B cell (primary cell): ENCODE data around the gene PHLPP1. TPM values are rescaled to one million over a fixed set of nuclear protein-coding genes. Genes with fewer than 3 reads are reported as not detected.

Source experiments
- ATAC-seq: fragments of 200-7000 bp; cut with Tn5 transposase; one replicate; pipeline ENCODE4 v1.10.0; 2021; ENCODE audit warnings: low read depth, mild to moderate bottlenecking, moderate number of reproducible peaks, moderate library complexity
- CTCF ChIA-PET: fragments of 350-600 bp; sonication (Branson Sonifier 250); formaldehyde crosslinking; loops from one replicate; lab custom pipeline; 2021; ENCODE audit warnings: antibody characterized with exemption, inconsistent platforms; lab: Charles Lee
- POLR2A ChIA-PET: fragments of 350-600 bp; sonication (Branson Sonifier 250); formaldehyde crosslinking; loops from one replicate; lab custom pipeline; 2021; ENCODE audit warnings: antibody characterized with exemption; lab: Charles Lee
- DNase-seq: peaks from one replicate; pipeline ENCODE4 v3.0.0; 2013
- H2AFZ ChIP-seq: 2 replicates; pipeline ENCODE4 v1.6.1; 2012; ENCODE audit warnings: mild to moderate bottlenecking, low read depth, low read length; ENCODE audit not compliant: insufficient read depth, poor library complexity, severe bottlenecking
- H3K27ac ChIP-seq, 2 donors: 1 replicate in 1 of 2; 2 replicates in 1 of 2; pipeline ENCODE4 v1.5.1; 2012 to 2013; ENCODE audit warnings: low read length in 2 of 2, mild to moderate bottlenecking in 2 of 2, moderate library complexity in 1 of 2
- H3K27me3 ChIP-seq, 4 experiments: fragments of 200-600 bp in 1 of 4; sonication (generic) in 1 of 4; replicated peaks in 1 of 4; 1 replicate in 2 of 4; 2 replicates in 2 of 4; pipeline versions ENCODE4 v1.6.1 to v1.7.0; 2013 to 2016; ENCODE audit warnings: low read length in 3 of 4, mild to moderate bottlenecking in 2 of 4, mixed read lengths in 1 of 4, moderate library complexity in 1 of 4; ENCODE audit not compliant: insufficient read depth in 4 of 4, control insufficient read depth in 3 of 4; ENCODE audit errors: control extremely low read depth in 1 of 4
- H3K36me3 ChIP-seq, 2 experiments: replicated peaks in 1 of 2; 1 replicate in 1 of 2; 2 replicates in 1 of 2; pipeline versions ENCODE4 v1.6.1 to v1.7.1; 2013; ENCODE audit warnings: low read length in 1 of 2; ENCODE audit not compliant: insufficient read depth in 2 of 2, control insufficient read depth in 1 of 2; ENCODE audit errors: control extremely low read depth in 1 of 2, extremely low read depth in 1 of 2
- H3K4me1 ChIP-seq, 2 donors: fragments of 200-600 bp in 1 of 2; sonication (generic) in 1 of 2; 1 replicate in 1 of 2; 2 replicates in 1 of 2; pipeline versions ENCODE4 v1.5.1 to v1.6.1; 2013 to 2017; ENCODE audit warnings: low read length in 2 of 2; ENCODE audit not compliant: control insufficient read depth in 2 of 2, insufficient read depth in 2 of 2
- H3K4me2 ChIP-seq: replicated peaks from 2 replicates; pipeline ENCODE3; 2012; ENCODE audit warnings: mild to moderate bottlenecking, low read depth, low read length; ENCODE audit not compliant: poor library complexity, severe bottlenecking
- H3K4me3 ChIP-seq, 5 experiments: fragments of 200-600 bp in 1 of 5; sonication (generic) in 1 of 5; 1 replicate in 3 of 5; 2 replicates in 2 of 5; pipeline versions ENCODE4 v1.5.1 to v1.7.0; 2011 to 2016; ENCODE audit warnings: low read length in 4 of 5, mild to moderate bottlenecking in 4 of 5, low read depth in 2 of 5, control low read depth in 1 of 5, moderate library complexity in 1 of 5; ENCODE audit not compliant: insufficient read depth in 1 of 5; ENCODE audit errors: control extremely low read depth in 1 of 5, extremely low read depth in 1 of 5
- H3K79me2 ChIP-seq: fragments of 200-600 bp; sonication (generic); one replicate; pipeline ENCODE4 v1.6.0; 2016; ENCODE audit warnings: low read length; ENCODE audit not compliant: control insufficient read depth, insufficient read depth
- H3K9ac ChIP-seq: fragments of 200-600 bp; sonication (generic); 2 replicates; pipeline ENCODE4 v1.6.1; 2017; ENCODE audit warnings: mild to moderate bottlenecking, low read length, moderate library complexity
- H3K9me3 ChIP-seq, 3 donors: one replicate each; pipeline versions ENCODE4 v1.6.1 to v1.7.1; 2013; ENCODE audit warnings: low read length in 2 of 3; ENCODE audit not compliant: control insufficient read depth in 2 of 3, insufficient read depth in 1 of 3; ENCODE audit errors: control extremely low read depth in 1 of 3
- H4K20me1 ChIP-seq: 2 replicates; pipeline ENCODE4 v1.6.0; 2012; ENCODE audit warnings: mild to moderate bottlenecking, low read length; ENCODE audit not compliant: insufficient read depth, control insufficient read depth, poor library complexity, severe bottlenecking
- H3K27ac Mint-ChIP-seq: one replicate; pipeline ENCODE4 v1.8.0; 2021; ENCODE audit warnings: mixed read lengths
- H3K27me3 Mint-ChIP-seq: one replicate; pipeline ENCODE4 v1.8.0; 2021; ENCODE audit warnings: mixed read lengths
- H3K4me1 Mint-ChIP-seq: one replicate; pipeline ENCODE4 v1.8.0; 2021; ENCODE audit warnings: mixed read lengths
- H3K4me3 Mint-ChIP-seq: one replicate; pipeline ENCODE4 v1.8.0; 2021; ENCODE audit warnings: mixed read lengths
- H3K9me3 Mint-ChIP-seq: one replicate; pipeline ENCODE4 v1.8.0; 2022; ENCODE audit warnings: mixed read lengths; ENCODE audit not compliant: insufficient read depth
- CTCF ChIP-seq: fragments of 200-600 bp; IDR thresholded peaks from one replicate; pipeline ENCODE4 v1.8.0; 2022; ENCODE audit warnings: antibody characterized with exemption, mild to moderate bottlenecking
- EZH2 ChIP-seq: IDR thresholded peaks from 2 replicates; pipeline ENCODE4 v1.6.1; 2012; ENCODE audit warnings: borderline replicate concordance, low read depth, mild to moderate bottlenecking, moderate library complexity, low read length; ENCODE audit not compliant: insufficient read depth, poor library complexity, severe bottlenecking
- whole genome bisulfite sequencing: methylation state at CpG from one replicate; pipeline ENCODE4 v1.1.5; 2013; ENCODE audit warnings: missing lambda C conversion rate; ENCODE audit not compliant: insufficient coverage; 5-methylcytosine and 5-hydroxymethylcytosine counted together
- intact Hi-C: fragments of 100-400 bp; cut with micrococcal nuclease; formaldehyde crosslinking; loops from one replicate; pipeline ENCODE4 v1.10.0; 2022
- polyA plus RNA-seq: library from polyadenylated mRNA; depleted of rRNA; stranded (reverse); fragments of >200 nt; gene quantifications from 2 replicates; pipeline ENCODE4 v1.2.3, GENCODE V29; 2012
- total RNA-seq, 2 donors: library from RNA; stranded (reverse); fragments of 120-200 nt in 1 of 2; gene quantifications; 1 replicate in 1 of 2; 2 replicates in 1 of 2; pipeline versions ENCODE4 v1.2.3 to v1.2.4, GENCODE V29; 2013 to 2022

PHLPP1 gene
- total and polyA plus RNA-seq, 2 donors (not counting 1 experiment from before 2014, with no cell fraction given): 3.0 to 20.7 TPM

DNA sequence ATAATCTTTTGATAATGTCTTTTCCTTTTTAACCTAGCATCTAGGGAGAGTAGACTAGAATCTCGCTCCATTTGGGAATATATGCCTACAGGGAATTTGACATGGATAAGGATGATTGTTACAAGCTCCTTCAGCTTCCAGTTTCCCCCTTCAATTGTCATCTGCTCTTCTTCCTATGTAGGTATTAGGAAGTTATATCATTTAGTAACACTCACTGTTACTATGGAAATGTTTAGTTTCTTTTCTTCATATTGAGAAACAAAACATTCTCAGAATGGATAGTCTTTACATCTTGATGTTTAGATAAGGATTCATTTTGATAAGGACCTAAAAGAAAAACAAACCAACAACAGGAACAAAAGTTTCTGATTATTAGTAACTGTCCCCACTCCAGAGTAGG is 127.6 kb downstream of the PHLPP1 start:
- H3K36me3 ChIP-seq: no peaks in the 10 kb centered on the region
- no peak for TF ChIP-seq CTCF
- TF ChIP-seq EZH2: no peak
- no peak overlapping the region for H3K4me2 ChIP-seq
- H3K27me3 ChIP-seq: no peaks in the 10 kb centered on the region
- H3K79me2 ChIP-seq: no peaks in the 10 kb centered on the region
- H3K4me3 ChIP-seq: no peak overlapping the region
- ATAC-seq (no peak), DNase-seq (no peak)
- H3K9ac ChIP-seq: no peak overlapping the region
- WGBS: no CpG with 5 or more reads among the region's 1 CpG
- peaks cover 5 to 10% of the 10 kb centered on the region in 2 donors for H3K4me1 ChIP-seq
- Mint-ChIP-seq H3K4me1 (peaks cover 32% of the 10 kb centered on the region), H3K9me3 (no peaks in the 10 kb centered on the region), H3K27ac (no peak overlapping the region), H3K4me3 (no peak overlapping the region), H3K27me3 (no peaks in the 10 kb centered on the region)
- intact Hi-C loops: no loop called here
- H4K20me1 ChIP-seq: no peaks in the 10 kb centered on the region
- POLR2A ChIA-PET: no interaction called here
- no peak overlapping the region for H3K27ac ChIP-seq
- no peaks in the 10 kb centered on the region for H3K9me3 ChIP-seq
- CTCF ChIA-PET: no interaction called here
- H2AFZ ChIP-seq: no peak overlapping the region

DNA sequence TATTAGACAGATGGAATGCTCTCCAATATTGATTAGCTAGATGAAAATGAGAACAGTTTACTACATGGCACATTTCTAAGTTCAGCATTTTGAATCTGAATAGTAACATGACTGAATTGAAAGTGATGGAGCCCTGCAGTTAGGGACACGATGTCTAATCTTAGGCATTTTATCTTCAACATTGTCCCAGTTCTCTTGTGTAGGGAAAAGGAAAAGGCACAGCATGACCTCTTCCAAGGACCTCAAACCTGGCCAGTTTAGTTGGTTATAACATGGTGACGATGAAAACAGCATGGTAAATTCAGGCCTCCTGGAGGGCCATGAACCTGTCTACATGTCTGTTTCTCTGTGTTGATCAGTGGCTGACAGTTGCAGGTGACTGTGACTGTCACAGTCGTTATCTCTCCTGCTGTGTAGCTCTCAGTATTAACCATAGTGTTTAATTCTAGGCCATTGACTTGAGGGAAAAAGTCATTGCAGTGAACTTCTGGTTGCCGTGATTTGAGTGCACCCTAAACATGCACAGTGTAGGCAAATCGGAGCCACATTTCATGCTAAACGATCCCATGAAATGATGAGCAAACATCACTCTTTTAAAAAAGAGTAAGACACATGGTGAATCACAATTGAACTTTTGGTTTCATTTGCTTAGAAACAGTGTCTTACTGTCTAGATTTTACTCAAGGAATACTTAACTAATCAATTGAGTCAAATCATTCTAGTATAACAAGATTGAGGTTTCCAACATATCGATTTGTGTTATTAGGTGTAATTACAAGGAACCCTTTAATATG is 129.7 kb downstream of the PHLPP1 start:
- no peak overlapping the region for H3K27ac ChIP-seq
- H3K36me3 ChIP-seq: no peaks in the 10 kb centered on the region
- no peaks in the 10 kb centered on the region for H3K9me3 ChIP-seq
- CTCF ChIA-PET: interaction anchor here (0.5 kb wide), 1 partner anchor 13 kb away, joined by 3 read pairs; no protein-coding TSS in a partner anchor
- no peaks in the 10 kb centered on the region for H4K20me1 ChIP-seq
- no peaks in the 10 kb centered on the region for H3K27me3 ChIP-seq
- ATAC-seq (no peak), DNase-seq (no peak)
- H3K4me1 ChIP-seq: no peaks in the 10 kb centered on the region
- no peak overlapping the region for H3K4me3 ChIP-seq
- H3K4me1 Mint-ChIP-seq: peaks cover 15% of the 10 kb centered on the region
- H3K27ac Mint-ChIP-seq: no peak overlapping the region
- POLR2A ChIA-PET: interaction anchor here (0.7 kb wide), 1 partner anchor 10 kb away, joined by 14 read pairs; no protein-coding TSS in a partner anchor
- WGBS: 52% methylated on average over 5 of the region's 7 CpGs
- no peak overlapping the region for H3K9ac ChIP-seq
- intact Hi-C loops: no loop called here
- no peak overlapping the region for H3K4me2 ChIP-seq
- H3K4me3 Mint-ChIP-seq: peak overlapping the region; percentile 29
- H3K27me3 Mint-ChIP-seq: no peaks in the 10 kb centered on the region
- H3K9me3 Mint-ChIP-seq: no peaks in the 10 kb centered on the region
- H2AFZ ChIP-seq: no peak overlapping the region
- no peaks in the 10 kb centered on the region for H3K79me2 ChIP-seq
- TF ChIP-seq CTCF: no peak
- TF ChIP-seq EZH2: no peak
